ENCODE data around the gene NEBL. TPM values are rescaled to one million over a fixed set of nuclear protein-coding genes. Genes with fewer than 3 reads are reported as not detected.

Gene NEBL
- polyA plus RNA-seq, 1 experiment, result not detected

- no peak for DNase-seq (ENCODE audit: low read depth)
- CTCF ChIA-PET, result no interaction called here
- Histone ChIP-seq H3K36me3 (ENCODE audit: control insufficient read depth, insufficient read depth, low read length) (no peaks in the 10 kb centered on the region), H3K4me3 (ENCODE audit: low read depth, low read length) (no peak overlapping the region), H3K27me3 (ENCODE audit: control insufficient read depth, insufficient read depth, low read length) (no peaks in the 10 kb centered on the region)
- TF ChIP-seq CTCF (IDR thresholded peaks at IDR 0.05; ENCODE audit: insufficient read depth, low read depth, low read length), result no peak
- POLR2A ChIA-PET, result no interaction called here
These were observed 5.0 kb downstream of the NEBL start for GRCh38 chr10:20892011-20892585.

- TF ChIP-seq CTCF (IDR thresholded peaks at IDR 0.05; ENCODE audit: insufficient read depth, low read depth, low read length), result no peak
- Histone ChIP-seq H3K36me3 (ENCODE audit: control insufficient read depth, insufficient read depth, low read length) (no peaks in the 10 kb centered on the region), H3K27me3 (ENCODE audit: control insufficient read depth, insufficient read depth, low read length) (no peaks in the 10 kb centered on the region), H3K4me3 (ENCODE audit: low read depth, low read length) (no peak overlapping the region)
- ChIA-PET CTCF (no interaction called here), POLR2A (no interaction called here)
- DNase-seq (ENCODE audit: low read depth), result no peak
These were observed 5.8 kb downstream of the NEBL start for GRCh38 chr10:20891338-20891714.

- no peaks in the 10 kb centered on the region for H3K36me3 ChIP-seq (ENCODE audit: control insufficient read depth, insufficient read depth, low read length)
- ChIA-PET CTCF (no interaction called here), POLR2A (no interaction called here)
- no peaks in the 10 kb centered on the region for H3K27me3 ChIP-seq (ENCODE audit: control insufficient read depth, insufficient read depth, low read length)
- no peak for DNase-seq (ENCODE audit: low read depth)
- H3K4me3 ChIP-seq (ENCODE audit: low read depth, low read length), result no peak overlapping the region
- TF ChIP-seq CTCF (IDR thresholded peaks at IDR 0.05; ENCODE audit: insufficient read depth, low read depth, low read length), result no peak
These were observed 6.4 kb downstream of the NEBL start for GRCh38 chr10:20890491-20891337.

- DNase-seq (ENCODE audit: low read depth), result no peak
- ChIA-PET CTCF (interaction anchor here (0.6 kb wide), 1 partner anchor 734 kb away, joined by 3 read pairs; no protein-coding TSS in a partner anchor), POLR2A (no interaction called here)
These were observed 7.1 kb downstream of the NEBL start for GRCh38 chr10:20890009-20890408.

More at GRCh38 chr10:20890009-20890408, 7.1 kb downstream of the NEBL start:
- no peaks in the 10 kb centered on the region for H3K27me3 ChIP-seq (ENCODE audit: control insufficient read depth, insufficient read depth, low read length)
- H3K4me3 ChIP-seq (ENCODE audit: low read depth, low read length), result no peak overlapping the region
- TF ChIP-seq CTCF (IDR thresholded peaks at IDR 0.05; ENCODE audit: insufficient read depth, low read depth, low read length), result no peak
- H3K36me3 ChIP-seq (ENCODE audit: control insufficient read depth, insufficient read depth, low read length), result no peaks in the 10 kb centered on the region
